H1 (cell line): ENCODE results near the gene NOTCH2. TPM values are rescaled to one million over a fixed set of nuclear protein-coding genes. Genes with fewer than 3 reads are reported as not detected.

ENCODE experiments used
- CTCF ChIA-PET: fragments of 300-600 bp; sonication (Branson Sonifier 250); formaldehyde crosslinking; loops from one replicate; lab custom pipeline; 2021; ENCODE audit not compliant: partially characterized antibody; lab: Charles Lee
- POLR2A ChIA-PET: fragments of 300-600 bp; sonication (Branson Sonifier 250); formaldehyde crosslinking; loops from one replicate; lab custom pipeline; 2021; ENCODE audit warnings: inconsistent platforms; ENCODE audit not compliant: partially characterized antibody; lab: Charles Lee
- DNase-seq, 2 experiments: peaks; one replicate each; pipeline versions ENCODE4 v3.0.0 to v3.0.0-alpha.2; 2010 to 2022; ENCODE audit warnings: low spot score in 2 of 2, low read depth in 1 of 2, mixed read lengths in 1 of 2
- FAIRE-seq: peaks from 2 replicates; lab custom pipeline; 2011; peaks lifted over from hg19 to GRCh38; lab: Jason Lieb, UNC
- H2AFZ ChIP-seq: 2 replicates; pipeline ENCODE4 v1.8.1; 2012; ENCODE audit warnings: low read length, inconsistent platforms
- H2AK5ac ChIP-seq: 2 replicates; pipeline ENCODE4 v1.6.1; 2013; ENCODE audit warnings: low read depth, low read length
- H2BK120ac ChIP-seq: replicated peaks from 2 replicates; pipeline ENCODE3; 2013; ENCODE audit warnings: low read depth, low read length, inconsistent platforms
- H2BK12ac ChIP-seq: 2 replicates; pipeline ENCODE4 v1.6.1; 2013; ENCODE audit warnings: low read depth, low read length
- H2BK15ac ChIP-seq: 2 replicates; pipeline ENCODE4 v1.6.1; 2013; ENCODE audit warnings: low read length
- H2BK20ac ChIP-seq: 2 replicates; pipeline ENCODE4 v1.6.1; 2013; ENCODE audit warnings: low read length
- H2BK5ac ChIP-seq: 2 replicates; pipeline ENCODE4 v1.6.1; 2013; ENCODE audit warnings: low read depth, low read length
- H3K14ac ChIP-seq: 2 replicates; pipeline ENCODE4 v1.6.1; 2013; ENCODE audit warnings: inconsistent platforms; ENCODE audit not compliant: insufficient read length
- H3K18ac ChIP-seq: 2 replicates; pipeline ENCODE4 v1.6.1; 2013; ENCODE audit warnings: low read length; ENCODE audit errors: extremely low read depth
- H3K23ac ChIP-seq: 2 replicates; pipeline ENCODE4 v1.6.1; 2013; ENCODE audit warnings: inconsistent platforms; ENCODE audit not compliant: insufficient read length
- H3K23me2 ChIP-seq: 2 replicates; pipeline ENCODE4 v1.6.1; 2013; ENCODE audit warnings: low read depth, low read length
- H3K27ac ChIP-seq: 2 replicates; pipeline ENCODE4 v1.6.1; 2011; ENCODE audit warnings: low read depth, low read length, inconsistent platforms
- H3K27me3 ChIP-seq, 4 experiments: replicated peaks in 1 of 4; 1 replicate in 1 of 4; 2 replicates in 3 of 4; pipeline versions ENCODE4 v1.6.1 to v1.8.1; 2011 to 2013; ENCODE audit warnings: low read length in 3 of 4, mild to moderate bottlenecking in 3 of 4, inconsistent platforms in 2 of 4, mixed read lengths in 2 of 4, moderate library complexity in 1 of 4; ENCODE audit not compliant: control insufficient read depth in 3 of 4, insufficient read depth in 3 of 4; ENCODE audit errors: extremely low read depth in 1 of 4
- H3K36me3 ChIP-seq, 4 experiments: 2 replicates each; pipeline versions ENCODE4 v1.6.1 to v1.8.1; 2011 to 2013; ENCODE audit warnings: mild to moderate bottlenecking in 4 of 4, low read length in 3 of 4, moderate library complexity in 2 of 4, control low read depth in 1 of 4, inconsistent platforms in 1 of 4; ENCODE audit not compliant: insufficient read depth in 4 of 4, control insufficient read depth in 2 of 4
- H3K4ac ChIP-seq: replicated peaks from 2 replicates; pipeline ENCODE3; 2013; ENCODE audit warnings: low read length, low read depth, mixed read lengths, inconsistent platforms; ENCODE audit not compliant: insufficient read length
- H3K4me1 ChIP-seq, 4 experiments: replicated peaks in 1 of 4; 1 replicate in 1 of 4; 2 replicates in 3 of 4; pipeline versions ENCODE4 v1.6.1 to v1.8.1; 2011 to 2013; ENCODE audit warnings: low read length in 3 of 4, inconsistent platforms in 2 of 4, mixed read lengths in 1 of 4; ENCODE audit not compliant: insufficient read depth in 4 of 4, control insufficient read depth in 3 of 4
- H3K4me2 ChIP-seq, 2 experiments: 2 replicates each; pipeline versions ENCODE4 v1.6.1 to v1.8.1; 2011 to 2013; ENCODE audit warnings: low read depth in 2 of 2, low read length in 2 of 2, control low read depth in 1 of 2, inconsistent platforms in 1 of 2, mild to moderate bottlenecking in 1 of 2; ENCODE audit not compliant: insufficient read depth in 1 of 2
- H3K4me3 ChIP-seq, 4 experiments: fragments of 200-600, 300-600 bp in 1 of 4; sonication (generic), shearing (Covaris generic), sonication (Bioruptor Twin) in 1 of 4; 2 replicates each; pipeline versions ENCODE4 v1.5.1 to v1.8.1; 2011 to 2016; ENCODE audit warnings: low read length in 4 of 4, low read depth in 3 of 4, control low read depth in 2 of 4, inconsistent platforms in 2 of 4, mild to moderate bottlenecking in 2 of 4, mixed read lengths in 1 of 4, moderate library complexity in 1 of 4; ENCODE audit not compliant: insufficient read depth in 2 of 4; ENCODE audit errors: extremely low read depth in 1 of 4
- H3K56ac ChIP-seq: replicated peaks from 2 replicates; pipeline ENCODE3; 2013; ENCODE audit warnings: low read depth, mild to moderate bottlenecking, mixed read lengths, low read length, inconsistent platforms; ENCODE audit not compliant: insufficient read length
- H3K79me1 ChIP-seq: 2 replicates; pipeline ENCODE4 v1.6.1; 2013; ENCODE audit warnings: low read depth, low read length, control low read depth
- H3K79me2 ChIP-seq, 2 experiments: 2 replicates each; pipeline versions ENCODE4 v1.6.1 to v1.8.1; 2012 to 2013; ENCODE audit warnings: low read length in 2 of 2, mild to moderate bottlenecking in 2 of 2, inconsistent platforms in 1 of 2; ENCODE audit not compliant: insufficient read depth in 2 of 2, control insufficient read depth in 1 of 2
- H3K9ac ChIP-seq, 4 experiments: replicated peaks in 1 of 4; 1 replicate in 1 of 4; 2 replicates in 3 of 4; pipeline versions ENCODE4 v1.6.1 to v1.8.1; 2011 to 2013; ENCODE audit warnings: low read depth in 3 of 4, low read length in 3 of 4, control low read depth in 2 of 4, mild to moderate bottlenecking in 2 of 4, moderate library complexity in 2 of 4, inconsistent platforms in 1 of 4; ENCODE audit errors: extremely low read depth in 1 of 4
- H3K9me3 ChIP-seq, 2 experiments: 2 replicates each; pipeline versions ENCODE4 v1.6.1 to v1.8.1; 2012 to 2013; ENCODE audit warnings: mild to moderate bottlenecking in 2 of 2, moderate library complexity in 2 of 2, control low read depth in 1 of 2, inconsistent platforms in 1 of 2, low read depth in 1 of 2, low read length in 1 of 2, mixed read lengths in 1 of 2; ENCODE audit not compliant: insufficient read depth in 2 of 2
- H4K20me1 ChIP-seq, 2 experiments: replicated peaks in 1 of 2; 2 replicates each; pipeline versions ENCODE3 to v1.8.1; 2011 to 2013; ENCODE audit warnings: inconsistent platforms in 2 of 2, low read length in 2 of 2, mild to moderate bottlenecking in 1 of 2; ENCODE audit not compliant: insufficient read depth in 2 of 2, control insufficient read depth in 1 of 2
- H4K5ac ChIP-seq: 2 replicates; pipeline ENCODE4 v1.6.1; 2013; ENCODE audit warnings: low read length, low read depth, mixed read lengths, inconsistent platforms; ENCODE audit not compliant: insufficient read length
- H4K8ac ChIP-seq: 2 replicates; pipeline ENCODE4 v1.8.0; 2013; ENCODE audit warnings: mild to moderate bottlenecking, moderate library complexity, low read length, inconsistent platforms; ENCODE audit not compliant: insufficient read depth; ENCODE audit errors: extremely low read depth
- H4K91ac ChIP-seq: replicated peaks from 2 replicates; pipeline ENCODE3; 2013; ENCODE audit warnings: low read length, mixed read lengths, inconsistent platforms; ENCODE audit not compliant: insufficient read length
- CBX5 ChIP-seq: fragments of 300-800, 300-1000 bp; sonication (generic); IDR thresholded peaks from 2 replicates; pipeline ENCODE4 v1.7.1; 2016; ENCODE audit warnings: antibody characterized with exemption, low read length, low read depth
- CBX8 ChIP-seq: fragments of 300-800, 300-1000 bp; sonication (generic); IDR thresholded peaks from 2 replicates; pipeline ENCODE4 v1.7.1; 2016; ENCODE audit warnings: low read depth, low read length, borderline replicate concordance
- CEBPB ChIP-seq: IDR thresholded peaks from 2 replicates; pipeline ENCODE4 v1.6.1; 2012; ENCODE audit warnings: low read depth, low read length
- HDAC6 ChIP-seq: IDR thresholded peaks from one replicate; pipeline ENCODE4 v1.7.1; 2012; ENCODE audit warnings: low read depth, mild to moderate bottlenecking, inconsistent platforms, low read length, moderate library complexity
- RBBP5 ChIP-seq: IDR thresholded peaks from 2 replicates; pipeline ENCODE4 v1.7.1; 2012; ENCODE audit warnings: low read depth, mild to moderate bottlenecking, inconsistent platforms, low read length, moderate library complexity, borderline replicate concordance
- RNF2 ChIP-seq: fragments of 200-900, 300-1000 bp; sonication (generic); IDR thresholded peaks from 2 replicates; pipeline ENCODE4 v1.7.1; 2016; ENCODE audit warnings: borderline replicate concordance, low read depth, mild to moderate bottlenecking, antibody characterized with exemption, low read length; ENCODE audit not compliant: poor library complexity, severe bottlenecking; ENCODE audit errors: missing control alignments
- SIN3A ChIP-seq, 2 experiments: IDR thresholded peaks in 1 of 2; conservative IDR thresholded peaks in 1 of 2; 2 replicates each; pipeline ENCODE4 v1.6.1; 2011 to 2012; ENCODE audit warnings: low read length in 2 of 2, improper control_type of control experiment in 1 of 2, low read depth in 1 of 2, mild to moderate bottlenecking in 1 of 2
- TAF7 ChIP-seq: optimal IDR thresholded peaks from 2 replicates; pipeline ENCODE3; 2011; ENCODE audit warnings: low read depth, mild to moderate bottlenecking, inconsistent platforms, low read length, moderate library complexity, borderline replicate concordance
- USF2 ChIP-seq: IDR thresholded peaks from 2 replicates; pipeline ENCODE4 v1.6.1; 2011; ENCODE audit warnings: low read length, improper control_type of control experiment
- WGBS, 2 experiments: shearing (Covaris generic) in 1 of 2; methylation state at CpG; one replicate each; pipeline versions ENCODE4 v1.1.6 to v1.1.7; 2013 to 2015; ENCODE audit warnings: low lambda C conversion rate in 2 of 2, mixed read lengths in 2 of 2, inconsistent platforms in 1 of 2, low coverage in 1 of 2, missing lambda C conversion rate in 1 of 2; ENCODE audit not compliant: insufficient replicate concordance in 2 of 2, insufficient coverage in 1 of 2, insufficient read length in 1 of 2; ENCODE audit errors: extremely low coverage in 1 of 2, missing lambda C conversion rate in 1 of 2; 5-methylcytosine and 5-hydroxymethylcytosine counted together
- polyA plus RNA-seq, 7 experiments: library from polyadenylated mRNA; depleted of rRNA in 3 of 7; stranded (reverse) in 5 of 7; unstranded in 2 of 7; fragments of >200 nt in 5 of 7; fragments of 200-250 nt in 2 of 7; gene quantifications; 1 replicate in 5 of 7; 2 replicates in 1 of 7; 4 replicates in 1 of 7; pipeline versions ENCODE4 v1.2.1 to v1.2.3, GENCODE V29; 2011 to 2013; ENCODE audit warnings: missing spikeins in 2 of 7, mixed read lengths in 2 of 7
- total RNA-seq: library from RNA; stranded (reverse); fragmentation: NEBNext Ultra II Directional; extraction: Animal tissue kit (Norgen Biotek cat#: 25700); gene quantifications from 2 replicates; pipeline ENCODE4 v1.2.1, GENCODE V29; 2021

Gene NOTCH2
- total and polyA plus RNA-seq, 2 of the 8 experiments (the other 6 are each of a cell fraction or from before 2014, with no cell fraction given) = 17.7 to 63.0 TPM

- Histone ChIP-seq H2BK15ac (no peak overlapping the region), H3K23ac (no peak overlapping the region), H3K23me2 (no peaks in the 10 kb centered on the region), H4K91ac (no peak overlapping the region), H2BK20ac (no peak overlapping the region), H3K4me2 (no peak overlapping the region), H3K9me3 (no peaks in the 10 kb centered on the region), H4K8ac (no peak overlapping the region), H2BK120ac (no peak overlapping the region), H3K4ac (no peak overlapping the region), H3K9ac (no peak overlapping the region), H3K79me2 (no peaks in the 10 kb centered on the region), H2AFZ (no peak overlapping the region), H2BK12ac (no peak overlapping the region), H3K79me1 (no peaks in the 10 kb centered on the region), H3K27me3 (no peaks in the 10 kb centered on the region), H3K14ac (no peak overlapping the region), H3K4me3 (no peak overlapping the region), H3K56ac (no peak overlapping the region), H2BK5ac (no peak overlapping the region), H3K4me1 (no peaks in the 10 kb centered on the region), H3K27ac (no peak overlapping the region), H4K20me1 (no peaks in the 10 kb centered on the region), H3K36me3 (peaks cover 0 to 3% (median 2%) of the 10 kb centered on the region in 4 experiments; a peak in 5 of 8 replicates), H4K5ac (no peak overlapping the region), H2AK5ac (no peak overlapping the region), H3K18ac (no peak overlapping the region)
- ChIA-PET CTCF (interaction anchor here (1.2 to 2.5 kb wide), 2 partner anchors 12 to 21 kb away, joined by 3 to 13 read pairs; no protein-coding TSS in a partner anchor), POLR2A (no interaction called here)
- no peak for FAIRE-seq
- DNase-seq = no peak
- WGBS, 2 experiments = 92% methylated on average over 1 of the region's 1 CpG; no CpG with 5 or more reads in 1 of the 2 experiments
- TF ChIP-seq CBX5 (no peak), CEBPB (no peak), RBBP5 (no peak), TAF7 (no peak), USF2 (no peak), HDAC6 (no peak), RNF2 (no peak), CBX8 (no peak), SIN3A (conservative IDR thresholded peaks at IDR 0.05 in 1 of 2, IDR thresholded peaks at IDR 0.05 in 1 of 2; ENCODE audit: low read depth in 1 of 2, low read length in 2 of 2) (no peak)
Measured at GRCh38 chr1:119946724-119947123, 122.7 kb downstream of the NOTCH2 start.
